NB4 (cell line): Measurements from ENCODE around the gene ZMAT3.
A peak's percentile ranks its signal among the peaks of the same experiment; 100 is the strongest.

Experiments used
- DNase-seq: peaks from one replicate; pipeline ENCODE4 v3.0.0; 2010; ENCODE audit warnings: low read depth
- H3K4me3 ChIP-seq: one replicate; pipeline ENCODE4 v1.5.1; 2011; ENCODE audit warnings: mild to moderate bottlenecking, low read depth, low read length, moderate library complexity
- MYC ChIP-seq: IDR thresholded peaks from 2 replicates; pipeline ENCODE4 v1.6.1; 2011; ENCODE audit warnings: low read depth, low read length
- POLR2A ChIP-seq: IDR thresholded peaks from 2 replicates; pipeline ENCODE4 v1.6.1; 2011; ENCODE audit warnings: mild to moderate bottlenecking; ENCODE audit not compliant: insufficient read length; ENCODE audit errors: extremely low read depth
- TF ChIP-seq, protein P1 (sequence below): IDR thresholded peaks from one replicate; pipeline ENCODE4 v1.5.1; 2012; ENCODE audit warnings: low read depth, low read length
- TF ChIP-seq, protein P2 (sequence below): IDR thresholded peaks from 2 replicates; pipeline ENCODE4 v1.6.1; 2011; ENCODE audit warnings: low read depth, low read length

Gene ZMAT3

DNA sequence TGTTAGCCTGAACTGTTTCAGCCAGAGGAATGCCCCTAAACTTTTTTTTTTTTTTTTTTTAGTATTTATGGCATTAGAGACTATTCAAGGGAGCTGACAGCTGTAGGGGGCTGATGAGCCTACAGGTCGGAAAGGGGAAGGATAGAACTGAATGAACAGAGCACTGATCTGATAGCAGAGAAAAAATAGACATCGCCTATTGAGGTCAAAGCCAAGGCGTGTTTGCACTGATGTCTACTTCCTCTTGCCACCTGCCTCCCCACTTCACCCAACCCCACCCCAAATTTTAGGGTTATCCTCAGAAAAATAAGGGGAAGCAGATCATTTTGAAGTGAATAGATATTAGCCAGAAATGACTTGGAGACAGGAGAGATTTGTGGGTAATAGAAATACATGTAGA is 3.0 kb upstream of the ZMAT3 start:
- no peak for DNase-seq
- TF ChIP-seq, protein P1, sequence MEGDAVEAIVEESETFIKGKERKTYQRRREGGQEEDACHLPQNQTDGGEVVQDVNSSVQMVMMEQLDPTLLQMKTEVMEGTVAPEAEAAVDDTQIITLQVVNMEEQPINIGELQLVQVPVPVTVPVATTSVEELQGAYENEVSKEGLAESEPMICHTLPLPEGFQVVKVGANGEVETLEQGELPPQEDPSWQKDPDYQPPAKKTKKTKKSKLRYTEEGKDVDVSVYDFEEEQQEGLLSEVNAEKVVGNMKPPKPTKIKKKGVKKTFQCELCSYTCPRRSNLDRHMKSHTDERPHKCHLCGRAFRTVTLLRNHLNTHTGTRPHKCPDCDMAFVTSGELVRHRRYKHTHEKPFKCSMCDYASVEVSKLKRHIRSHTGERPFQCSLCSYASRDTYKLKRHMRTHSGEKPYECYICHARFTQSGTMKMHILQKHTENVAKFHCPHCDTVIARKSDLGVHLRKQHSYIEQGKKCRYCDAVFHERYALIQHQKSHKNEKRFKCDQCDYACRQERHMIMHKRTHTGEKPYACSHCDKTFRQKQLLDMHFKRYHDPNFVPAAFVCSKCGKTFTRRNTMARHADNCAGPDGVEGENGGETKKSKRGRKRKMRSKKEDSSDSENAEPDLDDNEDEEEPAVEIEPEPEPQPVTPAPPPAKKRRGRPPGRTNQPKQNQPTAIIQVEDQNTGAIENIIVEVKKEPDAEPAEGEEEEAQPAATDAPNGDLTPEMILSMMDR: no peak
- TF ChIP-seq POLR2A (no peak), MYC (no peak)
- TF ChIP-seq, protein P2, sequence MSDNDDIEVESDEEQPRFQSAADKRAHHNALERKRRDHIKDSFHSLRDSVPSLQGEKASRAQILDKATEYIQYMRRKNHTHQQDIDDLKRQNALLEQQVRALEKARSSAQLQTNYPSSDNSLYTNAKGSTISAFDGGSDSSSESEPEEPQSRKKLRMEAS: no peak
- no peak overlapping the region for H3K4me3 ChIP-seq

DNA sequence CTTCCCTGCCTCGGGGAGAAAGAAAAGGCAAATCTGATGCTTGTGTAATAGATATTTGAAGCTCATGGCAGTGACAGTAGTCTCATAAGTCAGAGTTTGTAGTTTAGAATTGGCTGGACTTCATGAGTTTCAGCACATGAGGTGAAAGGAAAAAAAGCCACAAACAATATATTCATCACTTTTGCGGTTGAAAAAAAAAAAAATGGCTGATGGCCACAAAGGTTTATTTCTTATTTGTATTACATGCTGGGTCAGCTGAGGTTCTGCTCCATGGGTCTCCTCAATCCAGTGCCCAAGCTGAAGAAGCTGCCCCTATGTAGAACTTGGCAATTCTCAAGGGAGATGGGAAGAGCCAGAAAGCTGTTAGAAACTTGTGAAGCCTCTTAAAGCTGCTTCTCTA is 2.2 kb upstream of the ZMAT3 start:
- no peak for TF ChIP-seq POLR2A
- TF ChIP-seq, protein P1: no peak
- TF ChIP-seq, protein P2: no peak
- no peak for TF ChIP-seq MYC
- DNase-seq: no peak
- no peak overlapping the region for H3K4me3 ChIP-seq

DNA sequence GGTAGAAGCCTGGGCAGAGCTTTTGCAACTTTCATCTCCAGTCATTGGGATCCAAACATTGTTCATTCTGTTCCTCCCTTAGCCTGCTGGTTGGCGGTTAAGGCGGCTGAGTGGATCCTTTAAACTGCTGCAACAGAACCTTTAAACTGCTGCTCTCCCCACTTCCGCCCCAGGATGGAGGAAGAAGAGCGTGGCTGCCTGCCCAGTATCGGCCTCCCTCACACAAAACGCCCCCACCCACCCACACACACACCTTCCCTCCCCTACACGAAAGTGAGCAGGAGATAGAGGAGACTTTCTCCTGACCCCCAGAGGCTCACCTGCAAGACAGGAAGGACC is 460 bp upstream of the ZMAT3 start:
- peak; percentile 51 for DNase-seq
- H3K4me3 ChIP-seq: peak overlapping the region; percentile 72
- 0 out of 2 replicates have a peak, but pooled peaks have one; percentile 26 for TF ChIP-seq MYC
- TF ChIP-seq, protein P1: no peak
- no peak for TF ChIP-seq POLR2A
- TF ChIP-seq, protein P2: 0 out of 2 replicates have a peak, but pooled peaks have one; percentile 19

DNA sequence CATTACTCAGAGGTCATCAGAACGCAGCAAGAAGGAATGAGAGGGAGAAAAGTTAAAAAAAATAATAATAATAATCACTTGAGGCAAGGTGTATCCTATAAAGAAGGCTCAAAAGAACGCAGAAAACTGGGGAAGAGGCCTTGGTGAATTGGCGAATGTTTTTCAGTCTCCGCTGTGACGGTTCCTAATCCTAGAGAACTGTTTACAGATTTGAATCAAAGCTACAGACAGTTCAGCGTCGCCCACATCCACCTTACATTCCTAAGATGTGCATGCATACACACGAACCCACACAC is 634 bp downstream of the ZMAT3 start:
- TF ChIP-seq MYC: no peak
- TF ChIP-seq POLR2A: no peak
- TF ChIP-seq, protein P2: no peak
- TF ChIP-seq, protein P1: no peak
- H3K4me3 ChIP-seq: peak overlapping the region; percentile 72
- no peak for DNase-seq

DNA sequence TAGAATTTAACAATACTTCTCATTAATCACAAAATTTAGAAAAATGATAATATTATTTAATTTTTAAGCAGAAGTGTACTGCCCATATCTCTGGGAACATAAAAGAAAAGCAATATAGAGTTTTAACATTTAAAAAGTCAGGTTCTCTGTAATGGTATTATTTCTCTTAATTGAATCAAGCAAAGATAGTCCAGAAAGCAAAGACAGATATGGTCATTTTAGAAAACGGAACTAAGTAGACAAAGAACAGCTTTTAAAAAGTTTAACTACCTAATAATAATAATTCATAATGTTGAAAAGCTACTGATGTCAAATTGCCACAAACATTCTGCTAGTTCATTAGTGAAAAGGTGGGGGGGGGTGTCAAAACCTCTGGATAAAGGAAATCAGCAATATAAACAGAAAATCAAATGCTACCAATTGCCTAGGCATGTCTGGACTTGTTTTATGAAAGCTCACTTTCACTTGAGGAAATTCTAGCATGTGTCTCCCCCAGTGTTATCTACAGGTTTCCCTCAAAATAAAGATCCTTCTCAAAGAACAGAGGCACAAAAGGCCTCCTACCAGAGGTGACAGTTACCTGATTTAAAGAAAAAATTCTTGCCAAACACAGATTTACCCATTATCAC is 1.7 kb downstream of the ZMAT3 start:
- no peak for DNase-seq
- H3K4me3 ChIP-seq: no peak overlapping the region
- TF ChIP-seq MYC: no peak
- TF ChIP-seq, protein P2: no peak
- TF ChIP-seq, protein P1: no peak
- TF ChIP-seq POLR2A: no peak

DNA sequence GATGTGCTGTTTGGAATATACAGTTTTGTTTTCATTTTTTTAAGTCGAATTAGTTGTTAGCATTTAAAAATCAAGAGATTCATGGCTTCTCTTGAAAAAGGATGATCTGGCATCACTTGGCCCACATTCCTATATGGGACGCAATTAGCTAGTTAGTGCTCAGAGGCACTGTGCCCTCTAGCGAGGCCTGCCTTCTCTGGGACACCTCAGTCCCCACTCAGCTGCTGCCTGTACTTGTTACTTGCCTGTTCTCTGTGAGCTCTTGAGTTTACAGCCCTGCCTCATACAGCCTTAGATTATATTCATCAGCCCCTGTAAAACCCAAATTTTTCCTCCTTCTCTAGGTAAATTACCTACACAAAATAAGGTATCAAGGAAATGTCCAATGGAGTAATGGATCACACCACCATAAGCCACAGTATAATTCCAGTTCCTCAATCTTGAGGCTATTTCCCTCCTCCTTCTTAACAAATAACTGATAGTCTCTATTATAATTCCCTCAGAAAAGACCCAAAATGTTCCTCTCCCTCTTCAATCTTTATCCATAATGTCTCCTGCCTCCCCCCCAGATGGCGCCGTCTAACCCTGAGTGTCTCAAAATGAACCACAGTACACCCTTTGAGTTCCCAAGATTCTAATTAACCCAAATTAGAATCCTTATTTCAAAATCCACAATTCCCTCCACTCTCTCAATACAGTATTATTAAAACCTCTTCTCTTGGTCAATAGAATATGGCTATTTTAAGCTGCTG is 2.7 kb downstream of the ZMAT3 start:
- H3K4me3 ChIP-seq: no peak overlapping the region
- DNase-seq: peak; percentile 50
- TF ChIP-seq, protein P2: no peak
- TF ChIP-seq, protein P1: peak; percentile 40
